ENCODE results near the gene GLOD4.
"Not testable (repeated sequence)": the region's sequence is repeated elsewhere in the genome, so short reads cannot be mapped to it uniquely, and the experiment has no call there.

Gene GLOD4

DNA sequence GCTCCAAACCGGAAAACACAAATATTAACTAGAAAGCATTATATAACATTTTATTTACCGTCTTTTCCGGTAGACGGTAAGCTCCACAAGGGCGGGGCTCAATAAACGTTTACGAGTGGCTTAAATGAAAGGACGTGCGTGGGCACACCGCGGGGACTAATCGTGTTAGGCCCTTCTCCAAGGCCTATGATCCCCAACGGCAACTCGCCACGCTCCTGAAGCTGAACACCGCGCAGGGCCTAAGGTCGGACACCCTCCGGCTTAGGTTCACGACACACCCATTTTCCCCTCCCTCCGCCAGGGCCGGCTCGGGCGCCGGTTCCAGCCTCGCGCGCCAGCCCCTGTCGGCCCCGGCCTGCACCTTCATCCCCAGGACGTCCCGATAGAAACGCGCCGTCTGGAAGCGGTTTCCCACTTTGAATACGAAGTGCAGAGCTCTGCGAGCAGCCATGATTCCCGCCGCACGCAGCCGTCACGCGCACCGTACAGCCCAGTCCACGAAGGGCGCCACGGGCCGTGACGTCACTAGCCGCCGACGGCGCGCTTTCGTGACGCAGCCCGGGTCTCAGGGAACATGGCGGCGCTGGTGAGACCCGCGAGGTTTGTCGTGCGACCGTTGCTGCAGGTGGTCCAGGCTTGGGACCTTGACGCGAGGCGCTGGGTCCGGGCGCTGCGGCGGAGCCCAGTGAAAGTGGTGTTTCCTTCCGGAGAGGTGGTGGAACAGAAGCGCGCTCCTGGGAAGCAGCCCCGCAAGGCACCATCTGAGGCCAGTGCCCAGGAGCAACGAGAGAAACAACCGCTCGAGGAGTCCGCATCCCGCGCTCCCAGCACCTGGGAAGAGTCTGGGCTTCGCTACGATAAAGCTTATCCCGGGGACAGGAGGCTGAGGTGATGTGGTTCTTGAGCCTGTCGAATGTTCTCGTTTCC is at the start of gene GLOD4, which contains the start of gene MRM3:
GLOD4 (minus strand) TSS at position 476 of the 927 bp plus-strand sequence; CDS start at position 451, 25 bp downstream.
MRM3 (plus strand) TSS at position 549 of the 927 bp plus-strand sequence; CDS start at position 575, 26 bp downstream.
- DNase-seq (ENCODE audit: low spot score), result peak; percentile 99
- in situ Hi-C loops (cut with MboI; ENCODE audit: low sequenced_read_pairs, unreplicated experiment), result no loop called here
- TF ChIP-seq CTCF (IDR thresholded peaks at IDR 0.05; ENCODE audit: borderline replicate concordance, control extremely low read depth, extremely low read depth, insufficient read depth, missing control alignments), result no peak

- no peak for DNase-seq (ENCODE audit: low spot score)
- in situ Hi-C loops (cut with MboI; ENCODE audit: low sequenced_read_pairs, unreplicated experiment), result no loop called here
- no peak for TF ChIP-seq CTCF (IDR thresholded peaks at IDR 0.05; ENCODE audit: borderline replicate concordance, control extremely low read depth, extremely low read depth, insufficient read depth, missing control alignments)
These were observed 48.9 kb upstream of the GLOD4 start for GRCh38 chr17:830950-831349.

DNA sequence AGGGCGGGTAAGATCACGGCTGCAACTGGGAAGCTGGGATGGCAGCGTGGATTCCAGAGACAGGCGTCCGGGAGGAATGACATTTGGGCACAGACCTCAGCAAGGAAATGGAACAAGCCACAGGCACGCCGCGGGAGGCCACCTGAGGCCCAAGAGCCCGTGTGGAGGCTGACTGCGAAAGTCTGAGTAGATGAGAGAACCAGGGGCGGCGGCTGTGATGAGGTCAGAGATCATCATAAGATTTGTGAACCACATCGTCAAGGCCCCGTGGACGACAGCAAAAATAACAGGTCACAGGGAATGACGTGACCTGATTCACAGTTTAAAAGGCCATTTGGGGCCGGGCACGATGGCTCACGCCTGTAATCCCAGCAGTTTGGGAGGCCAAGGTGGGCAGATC is 48.3 kb upstream of the GLOD4 start:
- in situ Hi-C loops (cut with MboI; ENCODE audit: low sequenced_read_pairs, unreplicated experiment), result no loop called here
- TF ChIP-seq CTCF (IDR thresholded peaks at IDR 0.05; ENCODE audit: borderline replicate concordance, control extremely low read depth, extremely low read depth, insufficient read depth, missing control alignments), result no peak
- no peak for DNase-seq (ENCODE audit: low spot score)

- in situ Hi-C loops (cut with MboI; ENCODE audit: low sequenced_read_pairs, unreplicated experiment), result loop anchor here (10.0 kb wide), 1 partner anchor 55 kb away; no protein-coding TSS in a partner anchor
- not testable (repeated sequence) for DNase-seq (ENCODE audit: low spot score)
These were observed 47.5 kb upstream of the GLOD4 start for GRCh38 chr17:829614-830013.

DNA sequence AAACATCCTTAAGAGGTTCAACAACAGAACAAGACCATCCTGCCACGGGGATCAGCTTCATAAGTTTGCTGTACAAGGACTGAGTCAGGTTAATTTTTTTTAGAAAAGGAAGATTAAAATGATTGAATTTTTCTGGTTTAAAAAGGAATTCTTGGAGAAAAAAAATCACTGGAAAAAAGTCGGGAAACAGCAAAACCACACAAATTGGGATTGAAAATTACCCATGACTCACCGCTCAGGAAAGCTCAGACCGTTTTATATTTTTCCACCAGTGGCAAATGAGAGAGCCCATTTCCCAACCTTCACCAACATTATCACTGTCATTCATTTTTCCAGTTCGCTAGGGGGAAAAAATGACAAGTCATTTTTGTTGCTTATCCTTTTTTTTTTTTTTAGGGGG is 46.7 kb upstream of the GLOD4 start:
- in situ Hi-C loops (cut with MboI; ENCODE audit: low sequenced_read_pairs, unreplicated experiment), result loop anchor here (10.0 kb wide), 1 partner anchor 56 kb away; no protein-coding TSS in a partner anchor
- no peak for TF ChIP-seq CTCF (IDR thresholded peaks at IDR 0.05; ENCODE audit: borderline replicate concordance, control extremely low read depth, extremely low read depth, insufficient read depth, missing control alignments)
- no peak for DNase-seq (ENCODE audit: low spot score)

DNA sequence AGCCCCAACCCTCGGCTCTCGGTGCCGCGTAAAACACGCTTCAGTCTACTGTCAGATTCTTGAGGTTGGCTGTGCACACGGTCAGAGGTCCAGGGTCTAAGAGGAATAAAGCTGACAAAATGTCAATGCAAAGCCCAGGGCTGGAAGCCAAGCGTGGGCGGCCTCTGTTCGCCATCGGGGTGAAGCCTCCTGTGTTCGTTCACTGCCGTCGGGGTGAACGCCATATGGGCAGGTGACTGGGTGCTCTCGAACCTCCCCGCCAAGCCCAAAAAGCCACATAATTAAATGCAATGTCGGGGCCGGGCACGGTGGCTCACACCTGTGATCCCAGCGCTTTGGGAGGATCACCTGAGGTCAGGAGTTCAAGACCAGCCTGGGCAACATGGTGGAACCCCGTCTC is 44.7 kb upstream of the GLOD4 start:
- TF ChIP-seq CTCF (IDR thresholded peaks at IDR 0.05; ENCODE audit: borderline replicate concordance, control extremely low read depth, extremely low read depth, insufficient read depth, missing control alignments), result no peak
- in situ Hi-C loops (cut with MboI; ENCODE audit: low sequenced_read_pairs, unreplicated experiment), result loop anchor here (10.0 kb wide), 1 partner anchor 58 kb away; no protein-coding TSS in a partner anchor
- DNase-seq (ENCODE audit: low spot score), result no peak

DNA sequence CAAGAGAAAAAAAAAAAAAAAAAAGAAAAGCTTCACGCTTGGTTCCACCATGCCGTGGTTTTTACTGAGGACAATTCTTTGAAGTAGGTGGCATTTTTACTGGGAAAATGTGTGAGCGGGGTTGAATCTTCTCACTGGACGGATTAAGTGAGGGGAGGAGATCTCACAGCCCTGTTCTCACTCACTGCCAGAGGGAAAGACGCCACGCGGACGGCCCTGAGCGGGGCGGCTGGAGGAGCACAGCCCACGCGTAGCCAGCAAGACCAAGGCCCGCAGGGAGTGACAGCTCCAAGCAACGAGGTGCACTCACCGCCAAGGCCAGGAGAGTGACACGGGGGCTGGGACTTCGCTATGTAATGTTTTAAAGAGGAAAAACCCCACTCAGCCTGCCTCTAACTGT is 43.1 kb upstream of the GLOD4 start:
- TF ChIP-seq CTCF (IDR thresholded peaks at IDR 0.05; ENCODE audit: borderline replicate concordance, control extremely low read depth, extremely low read depth, insufficient read depth, missing control alignments), result no peak
- in situ Hi-C loops (cut with MboI; ENCODE audit: low sequenced_read_pairs, unreplicated experiment), result loop anchor here (10.0 kb wide), 1 partner anchor 60 kb away; no protein-coding TSS in a partner anchor
- no peak for DNase-seq (ENCODE audit: low spot score)
